Upper lobe of left lung (tissue), 4 donors: ENCODE data around the gene TXNDC2.

Source experiments
- EP300 ChIP-seq, 4 donors: sonication (generic); formaldehyde crosslinking; IDR thresholded peaks; one replicate each; pipeline ENCODE4 v1.5.1; 2017; ENCODE audit warnings: antibody characterized with exemption in 4 of 4, control low read depth in 2 of 4
- POLR2A ChIP-seq, 4 donors: fragments of 450-650 bp; IDR thresholded peaks; one replicate each; pipeline ENCODE4 v1.5.1; 2016 to 2017; ENCODE audit warnings: antibody characterized with exemption in 4 of 4, mild to moderate bottlenecking in 2 of 4
- POLR2AphosphoS5 ChIP-seq, 2 donors: sonication (generic); formaldehyde crosslinking; IDR thresholded peaks; one replicate each; pipeline ENCODE4 v1.5.1; 2017; ENCODE audit warnings: antibody characterized with exemption in 2 of 2
- TF ChIP-seq, protein P1 (sequence below), 6 experiments: fragments of 450-650 bp in 4 of 6; fragments of 200-600 bp in 2 of 6; sonication (generic) in 2 of 6; IDR thresholded peaks; one replicate each; pipeline ENCODE4 v1.5.1; 2016 to 2019; ENCODE audit warnings: antibody characterized with exemption in 6 of 6

DNA sequence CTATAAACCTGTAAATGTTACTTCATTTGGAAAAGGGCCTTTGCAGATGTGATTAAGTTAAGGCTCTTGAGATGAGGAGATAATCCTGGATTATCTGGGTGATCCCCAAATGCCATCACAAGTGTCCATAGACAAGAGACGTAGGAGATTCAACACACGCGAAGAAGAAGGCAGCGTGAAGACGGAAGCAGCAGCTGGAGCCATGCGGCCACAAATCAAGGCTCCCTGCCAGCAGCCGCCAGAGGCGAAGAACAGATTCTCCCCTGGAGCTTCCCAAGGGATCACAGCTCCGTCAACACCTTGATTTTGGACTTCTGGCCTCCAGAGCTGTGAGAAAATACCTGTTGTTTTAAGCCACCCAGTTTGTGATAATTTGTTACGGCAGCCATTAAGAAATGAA lies 17.1 kb downstream of the TXNDC2 start:
- TF ChIP-seq POLR2A (IDR thresholded peaks at IDR 0.05) = no peak
- TF ChIP-seq, protein P1, sequence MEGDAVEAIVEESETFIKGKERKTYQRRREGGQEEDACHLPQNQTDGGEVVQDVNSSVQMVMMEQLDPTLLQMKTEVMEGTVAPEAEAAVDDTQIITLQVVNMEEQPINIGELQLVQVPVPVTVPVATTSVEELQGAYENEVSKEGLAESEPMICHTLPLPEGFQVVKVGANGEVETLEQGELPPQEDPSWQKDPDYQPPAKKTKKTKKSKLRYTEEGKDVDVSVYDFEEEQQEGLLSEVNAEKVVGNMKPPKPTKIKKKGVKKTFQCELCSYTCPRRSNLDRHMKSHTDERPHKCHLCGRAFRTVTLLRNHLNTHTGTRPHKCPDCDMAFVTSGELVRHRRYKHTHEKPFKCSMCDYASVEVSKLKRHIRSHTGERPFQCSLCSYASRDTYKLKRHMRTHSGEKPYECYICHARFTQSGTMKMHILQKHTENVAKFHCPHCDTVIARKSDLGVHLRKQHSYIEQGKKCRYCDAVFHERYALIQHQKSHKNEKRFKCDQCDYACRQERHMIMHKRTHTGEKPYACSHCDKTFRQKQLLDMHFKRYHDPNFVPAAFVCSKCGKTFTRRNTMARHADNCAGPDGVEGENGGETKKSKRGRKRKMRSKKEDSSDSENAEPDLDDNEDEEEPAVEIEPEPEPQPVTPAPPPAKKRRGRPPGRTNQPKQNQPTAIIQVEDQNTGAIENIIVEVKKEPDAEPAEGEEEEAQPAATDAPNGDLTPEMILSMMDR (IDR thresholded peaks at IDR 0.05) = no peak
- no peak for TF ChIP-seq EP300 (IDR thresholded peaks at IDR 0.05)
- TF ChIP-seq POLR2AphosphoS5 (IDR thresholded peaks at IDR 0.05) = no peak
